DMS 273 (cell line): ENCODE data around the gene TTF1.
A peak's percentile ranks its signal among the peaks of the same experiment; 100 is the strongest.

Experiments
- DNase-seq: peaks from one replicate; lab custom pipeline; 2025; ENCODE audit not compliant: unreplicated experiment; lab: John Stamatoyannopoulos, UW

TTF1 gene

GRCh38 chr9:132406554-132407122, at the start of gene TTF1:
Gene TTF1 (minus strand): TSS chr9:132406840. CDS start chr9:132402821, 4,019 bp downstream.
- peak; percentile 96 for DNase-seq

GRCh38 chr9:132456241-132456640, 49.6 kb upstream of the TTF1 start:
- DNase-seq, result no peak

GRCh38 chr9:132451276-132451675, 44.6 kb upstream of the TTF1 start:
- no peak for DNase-seq

GRCh38 chr9:132447902-132448301, 41.3 kb upstream of the TTF1 start:
- DNase-seq, result no peak

- DNase-seq, result peak; percentile 9
Measured at GRCh38 chr9:132447346-132447745, 40.7 kb upstream of the TTF1 start.

- DNase-seq, result no peak
Measured at GRCh38 chr9:132446887-132447286, 40.2 kb upstream of the TTF1 start.

- DNase-seq, result no peak
Measured at GRCh38 chr9:132443951-132444607, 37.4 kb upstream of the TTF1 start.

GRCh38 chr9:132441404-132441803, 34.8 kb upstream of the TTF1 start:
- DNase-seq, result no peak

GRCh38 chr9:132440735-132441134, 34.1 kb upstream of the TTF1 start:
- DNase-seq, result no peak

GRCh38 chr9:132439153-132439552, 32.5 kb upstream of the TTF1 start:
- no peak for DNase-seq

GRCh38 chr9:132434881-132435280, 28.2 kb upstream of the TTF1 start:
- DNase-seq, result no peak

GRCh38 chr9:132430998-132431397, 24.4 kb upstream of the TTF1 start:
- no peak for DNase-seq

GRCh38 chr9:132426639-132427414, 20.2 kb upstream of the TTF1 start:
- no peak for DNase-seq

GRCh38 chr9:132425675-132426062, 19.0 kb upstream of the TTF1 start:
- no peak for DNase-seq

- no peak for DNase-seq
Measured at GRCh38 chr9:132424857-132425674, 18.4 kb upstream of the TTF1 start.

GRCh38 chr9:132423503-132423902, 16.9 kb upstream of the TTF1 start:
- no peak for DNase-seq

GRCh38 chr9:132422574-132422973, 15.9 kb upstream of the TTF1 start:
- no peak for DNase-seq

GRCh38 chr9:132418726-132419363, 12.2 kb upstream of the TTF1 start:
- DNase-seq, result no peak

- DNase-seq, result no peak
Measured at GRCh38 chr9:132415181-132415580, 8.5 kb upstream of the TTF1 start.

GRCh38 chr9:132414731-132415130, 8.1 kb upstream of the TTF1 start:
- DNase-seq, result no peak

GRCh38 chr9:132413926-132414325, 7.3 kb upstream of the TTF1 start:
- no peak for DNase-seq
